Endothelial cell of umbilical vein (primary cell): Measurements from ENCODE around the gene SAT1. TPM values are rescaled to one million over a fixed set of nuclear protein-coding genes. Genes with fewer than 3 reads are reported as not detected.

Source experiments
- BruUV-seq: library from RNA; stranded (reverse); fragments of 400-500 nt; replicated peaks from 2 replicates; lab custom pipeline; 2021; lab: Mats Ljungman, UMichigan
- CTCF ChIA-PET: fragments of 300-600, 350-600 bp; sonication (Branson Sonifier 250); formaldehyde crosslinking; loops from one replicate; lab custom pipeline; 2021; ENCODE audit warnings: antibody characterized with exemption, inconsistent platforms; lab: Charles Lee
- POLR2A ChIA-PET: fragments of 300-600, 350-600 bp; sonication (Branson Sonifier 250); formaldehyde crosslinking; loops from one replicate; lab custom pipeline; 2021; ENCODE audit warnings: antibody characterized with exemption, inconsistent platforms; lab: Charles Lee
- DNase-seq: peaks from one replicate; pipeline ENCODE4 v3.0.0-alpha.2; 2011; ENCODE audit warnings: low read depth, low spot score
- FAIRE-seq: peaks from 2 replicates; lab custom pipeline; 2011; peaks lifted over from hg19 to GRCh38; lab: Jason Lieb, UNC
- H2AFZ ChIP-seq: 2 replicates; pipeline ENCODE4 v1.6.0; 2012; ENCODE audit warnings: low read depth, low read length, control low read depth, inconsistent platforms
- H3K27ac ChIP-seq: 2 replicates; pipeline ENCODE4 v1.5.1; 2011; ENCODE audit warnings: low read depth, mild to moderate bottlenecking, control low read depth, low read length, moderate library complexity; ENCODE audit not compliant: insufficient read depth
- H3K27me3 ChIP-seq, 2 experiments: 2 replicates each; pipeline versions ENCODE4 v1.6.0 to v1.6.1; 2011; ENCODE audit warnings: low read length in 2 of 2, mixed read lengths in 1 of 2; ENCODE audit not compliant: control insufficient read depth in 2 of 2, insufficient read depth in 2 of 2
- H3K36me3 ChIP-seq, 2 experiments: 2 replicates in 1 of 2; 3 replicates in 1 of 2; pipeline ENCODE4 v1.5.1; 2011; ENCODE audit warnings: low read length in 2 of 2, mild to moderate bottlenecking in 1 of 2, moderate library complexity in 1 of 2; ENCODE audit not compliant: control insufficient read depth in 2 of 2, insufficient read depth in 2 of 2; ENCODE audit errors: extremely low read depth in 1 of 2
- H3K4me1 ChIP-seq: 3 replicates; pipeline ENCODE4 v1.5.1; 2011; ENCODE audit warnings: mild to moderate bottlenecking, low read length; ENCODE audit not compliant: control insufficient read depth, insufficient read depth; ENCODE audit errors: extremely low read depth
- H3K4me2 ChIP-seq: 2 replicates; pipeline ENCODE4 v1.6.1; 2011; ENCODE audit warnings: low read length, control low read depth, mixed read lengths; ENCODE audit not compliant: insufficient read depth
- H3K4me3 ChIP-seq, 3 experiments: fragments of 200-600 bp in 1 of 3; sonication (generic), shearing (Covaris generic) in 1 of 3; replicated peaks in 1 of 3; 2 replicates each; pipeline ENCODE4 v1.5.1; 2011 to 2016; ENCODE audit warnings: control low read depth in 3 of 3, low read length in 3 of 3, mild to moderate bottlenecking in 2 of 3, inconsistent platforms in 1 of 3, low read depth in 1 of 3, moderate library complexity in 1 of 3; ENCODE audit not compliant: insufficient read depth in 1 of 3
- H3K79me2 ChIP-seq: 2 replicates; pipeline ENCODE4 v1.6.0; 2012; ENCODE audit warnings: low read length, inconsistent platforms; ENCODE audit not compliant: control insufficient read depth, insufficient read depth
- H3K9ac ChIP-seq: replicated peaks from 2 replicates; pipeline ENCODE3; 2011; ENCODE audit warnings: low read length, control low read depth; ENCODE audit not compliant: insufficient read depth; ENCODE audit errors: extremely low read depth
- H3K9me1 ChIP-seq: replicated peaks from 3 replicates; pipeline ENCODE4 v1.6.0; 2011; ENCODE audit warnings: mild to moderate bottlenecking, low read length; ENCODE audit not compliant: control insufficient read depth, insufficient read depth; ENCODE audit errors: extremely low read depth
- H3K9me3 ChIP-seq: replicated peaks from 2 replicates; pipeline ENCODE4 v1.5.1; 2012; ENCODE audit warnings: low read length, inconsistent platforms; ENCODE audit not compliant: control insufficient read depth, insufficient read depth
- H4K20me1 ChIP-seq: replicated peaks from 2 replicates; pipeline ENCODE3; 2011; ENCODE audit warnings: mild to moderate bottlenecking, low read length; ENCODE audit not compliant: control insufficient read depth, insufficient read depth; ENCODE audit errors: extremely low read depth
- EZH2 ChIP-seq: IDR thresholded peaks from 2 replicates; pipeline ENCODE4 v1.6.1; 2012; ENCODE audit warnings: borderline replicate concordance, low read depth, mild to moderate bottlenecking, moderate library complexity, low read length, inconsistent platforms; ENCODE audit not compliant: severe bottlenecking
- FOS ChIP-seq: IDR thresholded peaks from 2 replicates; pipeline ENCODE4 v1.6.1; 2011; ENCODE audit warnings: mild to moderate bottlenecking, low read length, moderate library complexity, borderline replicate concordance; ENCODE audit not compliant: insufficient read depth
- GATA2 ChIP-seq: IDR thresholded peaks from 2 replicates; pipeline ENCODE4 v1.7.0; 2011; ENCODE audit warnings: low read depth, mild to moderate bottlenecking, moderate library complexity, mixed read lengths, low read length; ENCODE audit not compliant: insufficient read length, insufficient read depth
- JUN ChIP-seq: IDR thresholded peaks from 2 replicates; pipeline ENCODE4 v1.6.1; 2011; ENCODE audit warnings: borderline replicate concordance, low read depth; ENCODE audit not compliant: insufficient read length, insufficient read depth
- MYC ChIP-seq: IDR thresholded peaks from one replicate; pipeline ENCODE4 v1.6.1; 2011; ENCODE audit warnings: mild to moderate bottlenecking, low read depth, low read length
- POLR2A ChIP-seq: IDR thresholded peaks from 2 replicates; pipeline ENCODE4 v1.6.1; 2012; ENCODE audit warnings: low read depth, mild to moderate bottlenecking, control low read depth, low read length
- POLR2AphosphoS5 ChIP-seq: IDR thresholded peaks from 2 replicates; pipeline ENCODE4 v1.6.1; 2012; ENCODE audit warnings: low read depth, mild to moderate bottlenecking, control low read depth, low read length, moderate library complexity; ENCODE audit not compliant: insufficient read depth
- dilution Hi-C: fragments of 300-500 bp; cut with MboI; formaldehyde crosslinking; loops from one replicate; pipeline ENCODE4 v1.15.0; 2019; ENCODE audit warnings: low sequenced_read_pairs; ENCODE audit not compliant: extremely low pct_ligation_motif_present
- intact Hi-C: fragments of 100-400 bp; cut with micrococcal nuclease; formaldehyde crosslinking; loops from one replicate; pipeline ENCODE4 v1.10.0; 2022
- polyA plus RNA-seq, 4 experiments: library from polyadenylated mRNA; depleted of rRNA in 3 of 4; stranded (reverse) in 3 of 4; unstranded in 1 of 4; fragments of >200 nt; gene quantifications; 2 replicates each; pipeline versions ENCODE4 v1.2.1 to v1.2.3, GENCODE V29; 2011 to 2012; ENCODE audit warnings: missing spikeins in 1 of 4
- total RNA-seq: library from RNA; stranded (reverse); gene quantifications from 2 replicates; pipeline ENCODE4 v1.2.3, GENCODE V29; 2021
- TF ChIP-seq, protein P1 (sequence below), 2 donors: IDR thresholded peaks; 1 replicate in 1 of 2; 2 replicates in 1 of 2; pipeline ENCODE4 v1.5.1; 2011; ENCODE audit warnings: low read length in 2 of 2, mild to moderate bottlenecking in 2 of 2, moderate library complexity in 2 of 2, control low read depth in 1 of 2, inconsistent platforms in 1 of 2, low read depth in 1 of 2; ENCODE audit not compliant: insufficient read depth in 1 of 2; ENCODE audit errors: extremely low read depth in 1 of 2
- TF ChIP-seq, protein P2 (sequence below): IDR thresholded peaks from 2 replicates; pipeline ENCODE4 v1.6.1; 2011; ENCODE audit not compliant: insufficient read depth, insufficient read length

SAT1 gene
- total and polyA plus RNA-seq, 2 donors (not counting 3 experiments of a cell fraction or from before 2014, with no cell fraction given), result 289 to 526 TPM

- DNase-seq, result no peak
- H4K20me1 ChIP-seq, result no peaks in the 10 kb centered on the region
- dilution Hi-C loops, result no loop called here
Observed at GRCh38 chrX:23782455-23782854, 518 bp upstream of the SAT1 start.

More at GRCh38 chrX:23782455-23782854, 518 bp upstream of the SAT1 start:
- no peak overlapping the region for H3K4me3 ChIP-seq
- peak overlapping the region; percentile 70 for H3K4me2 ChIP-seq
- no peaks in the 10 kb centered on the region for H3K9me1 ChIP-seq
- TF ChIP-seq, protein P1, sequence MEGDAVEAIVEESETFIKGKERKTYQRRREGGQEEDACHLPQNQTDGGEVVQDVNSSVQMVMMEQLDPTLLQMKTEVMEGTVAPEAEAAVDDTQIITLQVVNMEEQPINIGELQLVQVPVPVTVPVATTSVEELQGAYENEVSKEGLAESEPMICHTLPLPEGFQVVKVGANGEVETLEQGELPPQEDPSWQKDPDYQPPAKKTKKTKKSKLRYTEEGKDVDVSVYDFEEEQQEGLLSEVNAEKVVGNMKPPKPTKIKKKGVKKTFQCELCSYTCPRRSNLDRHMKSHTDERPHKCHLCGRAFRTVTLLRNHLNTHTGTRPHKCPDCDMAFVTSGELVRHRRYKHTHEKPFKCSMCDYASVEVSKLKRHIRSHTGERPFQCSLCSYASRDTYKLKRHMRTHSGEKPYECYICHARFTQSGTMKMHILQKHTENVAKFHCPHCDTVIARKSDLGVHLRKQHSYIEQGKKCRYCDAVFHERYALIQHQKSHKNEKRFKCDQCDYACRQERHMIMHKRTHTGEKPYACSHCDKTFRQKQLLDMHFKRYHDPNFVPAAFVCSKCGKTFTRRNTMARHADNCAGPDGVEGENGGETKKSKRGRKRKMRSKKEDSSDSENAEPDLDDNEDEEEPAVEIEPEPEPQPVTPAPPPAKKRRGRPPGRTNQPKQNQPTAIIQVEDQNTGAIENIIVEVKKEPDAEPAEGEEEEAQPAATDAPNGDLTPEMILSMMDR (IDR thresholded peaks at IDR 0.05; ENCODE audit: extremely low read depth in 1 of 2, insufficient read depth in 1 of 2, low read depth in 1 of 2, low read length in 2 of 2), result no peak
- no peak for TF ChIP-seq EZH2
- TF ChIP-seq FOS, result no peak
- TF ChIP-seq MYC, result no peak
- TF ChIP-seq GATA2, result no peak
- no peak for TF ChIP-seq JUN
- TF ChIP-seq POLR2AphosphoS5, result no peak
- TF ChIP-seq, protein P2, sequence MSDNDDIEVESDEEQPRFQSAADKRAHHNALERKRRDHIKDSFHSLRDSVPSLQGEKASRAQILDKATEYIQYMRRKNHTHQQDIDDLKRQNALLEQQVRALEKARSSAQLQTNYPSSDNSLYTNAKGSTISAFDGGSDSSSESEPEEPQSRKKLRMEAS, result no peak
- TF ChIP-seq POLR2A, result no peak
- H3K36me3 ChIP-seq, result peaks cover 2 to 3% of the 10 kb centered on the region in 2 experiments
- H3K79me2 ChIP-seq, result peaks cover 20% of the 10 kb centered on the region
- H3K27me3 ChIP-seq, result no peaks in the 10 kb centered on the region
- peak overlapping the region; percentile 84 for H3K27ac ChIP-seq
- BruUV-seq, result no TSS peak
- intact Hi-C loops, result loop anchor here (1.0 to 10.0 kb wide), 4 partner anchors 26 to 272 kb away; partner anchors contain the start of genes EIF2S3 and KLHL15
- H3K9me3 ChIP-seq, result no peaks in the 10 kb centered on the region
- ChIA-PET CTCF (interaction anchor here (0.9 to 4.6 kb wide), 11 partner anchors 15 to 272 kb away, joined by 3 to 132 read pairs (median 3); partner anchors contain the start of gene EIF2S3), POLR2A (interaction anchor here (0.6 to 3.2 kb wide), 23 partner anchors 9 to 272 kb away, joined by 3 to 92 read pairs (median 5); partner anchors contain the start of genes ACOT9, APOO, CXorf58 and EIF2S3)
- peaks cover 23% of the 10 kb centered on the region for H3K4me1 ChIP-seq
- FAIRE-seq, result no peak
- H3K9ac ChIP-seq, result peak overlapping the region; percentile 51
- peak overlapping the region; percentile 45 for H2AFZ ChIP-seq
